ENCODE data around the gene CBARP.
A peak's percentile ranks its signal among the peaks of the same experiment; 100 is the strongest.
"Not testable (repeated sequence)": the region's sequence is repeated elsewhere in the genome, so short reads cannot be mapped to it uniquely, and the experiment has no call there.

GRCh38 chr19:1246265-1247087 is 8.7 kb upstream of the CBARP start:
- not testable (repeated sequence) for TF ChIP-seq RAD21 (IDR thresholded peaks at IDR 0.05; ENCODE audit: low read depth); MAX (IDR thresholded peaks at IDR 0.05)
- TF ChIP-seq CTCF (IDR thresholded peaks at IDR 0.05 in 2 of 3, conservative IDR thresholded peaks at IDR 0.05 in 1 of 3; ENCODE audit: borderline replicate concordance in 1 of 3, insufficient read depth in 1 of 3, low read depth in 2 of 3, low read length in 2 of 3): peak in 1 of 3 experiments; percentile 31; a peak in 1 of 6 replicates
